ENCODE measurements around the gene TRIM63.

TRIM63 gene

DNA sequence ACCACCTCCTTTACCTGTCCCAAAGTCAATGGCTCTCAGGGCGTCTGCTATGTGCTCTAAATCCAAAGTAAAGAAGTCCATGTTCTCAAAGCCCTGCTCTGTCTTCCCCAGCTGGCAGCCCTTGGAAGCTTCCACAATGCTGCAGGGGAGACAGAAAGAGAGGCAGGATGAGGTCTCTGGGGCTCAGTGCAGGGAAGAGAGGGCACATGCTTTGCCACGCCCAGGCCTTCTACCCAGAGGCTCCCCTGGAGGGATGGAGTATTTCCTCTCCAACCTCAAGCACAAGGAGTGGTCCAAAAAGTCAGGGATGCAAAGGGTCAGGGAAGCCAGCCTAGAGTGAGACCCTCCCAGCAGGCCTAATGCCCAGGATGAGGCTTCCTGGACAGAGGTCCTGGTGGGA is 10.2 kb downstream of the TRIM63 start:
- DNase-seq (ENCODE audit: low read depth, low spot score), result no peak

DNA sequence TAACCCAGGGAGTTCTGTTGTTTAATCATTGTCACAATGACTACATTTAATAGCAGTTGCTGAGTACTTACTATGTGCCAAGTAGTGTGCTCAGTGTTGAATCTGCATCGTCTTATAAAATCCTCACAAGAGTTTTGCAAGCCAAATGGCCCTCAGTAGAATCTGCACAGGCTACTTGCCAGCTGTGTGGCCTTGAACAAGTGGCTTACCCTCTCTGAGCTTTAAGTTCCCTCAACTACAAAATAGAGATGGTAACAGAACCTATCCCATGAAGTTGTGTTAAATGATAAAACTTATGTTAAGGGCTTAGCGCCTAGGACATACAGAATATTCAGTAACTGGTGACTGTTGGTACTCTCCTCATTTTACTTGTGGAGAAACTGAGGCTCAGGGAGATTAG is 12.4 kb downstream of the TRIM63 start:
- no peak for DNase-seq (ENCODE audit: low read depth, low spot score)

DNA sequence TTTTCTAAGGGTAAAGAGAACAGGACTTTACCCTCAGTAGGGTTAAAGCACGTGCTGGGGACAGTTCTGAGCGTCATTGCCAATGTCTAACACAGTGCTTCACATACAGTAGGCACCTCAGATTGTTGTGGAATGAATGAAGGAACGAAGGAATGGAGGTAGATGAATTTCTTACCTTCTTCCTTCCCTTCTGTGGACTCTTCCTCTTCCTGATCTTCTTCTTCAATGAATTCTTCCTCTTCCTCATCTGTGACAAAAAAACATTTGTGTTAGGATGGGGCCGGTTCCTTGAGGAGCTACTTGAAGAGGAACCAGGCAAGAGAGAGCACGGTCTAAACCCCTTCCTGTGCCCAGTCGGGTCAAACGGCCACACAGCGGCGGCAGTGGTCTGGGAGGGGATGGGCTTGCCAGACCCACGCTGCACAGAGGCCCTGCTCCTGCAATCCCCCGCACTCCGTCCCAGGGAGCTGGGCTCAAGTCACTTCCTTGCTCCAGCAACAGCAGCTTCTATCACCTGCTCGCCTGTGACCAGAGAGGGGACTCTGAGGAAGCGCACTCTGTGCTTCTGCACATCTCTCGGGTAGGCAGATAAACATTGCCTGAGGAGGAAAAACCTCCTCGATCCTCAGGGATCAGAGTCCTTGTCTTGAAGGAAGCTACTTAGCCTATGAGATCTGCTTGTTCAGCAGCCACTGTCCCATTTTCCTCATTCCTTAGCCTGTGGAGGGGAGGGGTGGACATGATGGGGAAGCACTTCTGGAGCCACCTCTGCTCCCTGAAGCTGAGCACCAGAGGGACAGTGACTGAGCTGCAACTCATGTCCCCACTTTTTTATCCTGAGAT is 13.5 kb downstream of the TRIM63 start:
- DNase-seq (ENCODE audit: low read depth, low spot score), result no peak

DNA sequence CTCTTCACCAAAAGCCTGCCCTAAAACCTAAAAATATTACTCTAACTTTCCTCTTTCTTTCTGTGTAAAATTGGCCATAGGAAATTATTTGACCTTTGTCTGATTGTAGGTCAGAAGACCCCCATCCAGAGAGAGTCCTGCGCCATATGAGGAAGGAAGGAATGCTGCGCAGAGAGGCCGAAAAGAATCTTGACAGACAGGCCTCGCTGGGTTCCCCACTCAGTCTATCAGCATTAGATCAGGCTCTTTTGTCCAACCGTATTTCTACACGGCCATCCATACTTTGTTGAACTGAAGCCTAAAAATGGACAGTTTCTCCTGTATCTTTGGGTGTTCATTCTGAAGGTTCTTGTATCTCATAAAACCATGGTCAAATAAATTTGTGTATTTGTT is 17.2 kb downstream of the TRIM63 start:
- no peak for DNase-seq (ENCODE audit: low read depth, low spot score)

DNA sequence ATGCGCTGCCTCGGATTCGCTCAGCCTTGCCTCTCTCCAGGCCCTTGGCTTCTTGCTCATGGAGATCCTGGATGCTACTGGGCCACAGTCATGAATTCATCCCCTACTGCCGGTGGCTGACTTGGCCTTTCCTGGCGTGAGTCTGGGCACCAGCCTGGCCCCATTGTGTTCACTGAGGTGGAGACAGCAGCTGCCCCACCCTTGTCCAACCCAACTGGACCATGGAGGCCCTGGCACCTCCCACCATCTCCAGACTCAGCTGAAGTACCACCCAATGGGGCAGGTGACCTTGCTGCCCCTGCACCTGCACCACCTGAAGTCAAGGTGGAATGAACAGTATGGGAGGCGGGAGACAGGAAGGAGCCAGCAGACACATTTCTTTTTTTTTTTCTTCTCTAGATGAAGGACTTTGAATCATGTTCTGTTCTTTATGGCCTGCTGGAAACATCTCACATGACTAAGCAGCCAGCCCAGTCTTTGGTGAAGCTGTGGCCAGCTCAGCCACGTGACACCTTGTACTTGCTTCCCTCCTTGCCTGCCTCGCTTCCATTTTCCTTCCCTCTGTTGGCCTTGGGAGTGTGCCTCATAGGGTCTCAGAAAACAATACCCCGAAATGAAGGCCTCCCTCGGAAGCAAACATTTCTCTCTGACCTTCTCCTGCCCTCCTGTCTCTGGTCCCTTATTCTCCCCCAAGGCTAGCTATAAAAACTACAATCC is 17.7 kb downstream of the TRIM63 start:
- no peak for DNase-seq (ENCODE audit: low read depth, low spot score)

DNA sequence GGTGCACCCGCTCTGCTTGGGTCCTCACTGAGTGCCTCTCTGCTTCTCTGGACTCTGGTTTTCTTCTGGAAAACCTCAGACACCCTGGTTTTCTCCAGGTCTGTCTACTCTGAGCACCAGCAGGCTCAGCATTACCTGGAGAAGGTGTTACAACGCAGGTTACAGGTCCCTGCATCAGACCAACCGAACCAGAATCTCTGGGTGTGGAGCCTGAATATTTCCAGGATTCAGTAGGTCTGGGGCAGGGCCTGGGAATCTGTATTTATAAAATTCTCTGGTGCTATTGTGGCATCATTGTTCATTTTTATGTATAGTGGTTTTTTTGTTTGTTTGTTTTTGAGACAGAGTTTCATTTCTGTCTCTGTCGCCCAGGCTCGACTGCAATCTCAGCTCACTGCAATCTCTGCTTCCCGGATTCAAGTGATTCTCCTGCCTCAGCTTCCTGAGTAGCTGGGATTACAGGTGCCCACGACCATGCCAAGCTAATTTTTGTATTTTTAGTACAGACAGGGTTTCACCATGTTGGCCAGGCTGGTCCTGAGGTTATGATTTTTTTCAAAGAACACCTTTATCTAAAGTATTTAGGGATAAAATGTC is 20.1 kb downstream of the TRIM63 start:
- no peak for DNase-seq (ENCODE audit: low read depth, low spot score)

DNA sequence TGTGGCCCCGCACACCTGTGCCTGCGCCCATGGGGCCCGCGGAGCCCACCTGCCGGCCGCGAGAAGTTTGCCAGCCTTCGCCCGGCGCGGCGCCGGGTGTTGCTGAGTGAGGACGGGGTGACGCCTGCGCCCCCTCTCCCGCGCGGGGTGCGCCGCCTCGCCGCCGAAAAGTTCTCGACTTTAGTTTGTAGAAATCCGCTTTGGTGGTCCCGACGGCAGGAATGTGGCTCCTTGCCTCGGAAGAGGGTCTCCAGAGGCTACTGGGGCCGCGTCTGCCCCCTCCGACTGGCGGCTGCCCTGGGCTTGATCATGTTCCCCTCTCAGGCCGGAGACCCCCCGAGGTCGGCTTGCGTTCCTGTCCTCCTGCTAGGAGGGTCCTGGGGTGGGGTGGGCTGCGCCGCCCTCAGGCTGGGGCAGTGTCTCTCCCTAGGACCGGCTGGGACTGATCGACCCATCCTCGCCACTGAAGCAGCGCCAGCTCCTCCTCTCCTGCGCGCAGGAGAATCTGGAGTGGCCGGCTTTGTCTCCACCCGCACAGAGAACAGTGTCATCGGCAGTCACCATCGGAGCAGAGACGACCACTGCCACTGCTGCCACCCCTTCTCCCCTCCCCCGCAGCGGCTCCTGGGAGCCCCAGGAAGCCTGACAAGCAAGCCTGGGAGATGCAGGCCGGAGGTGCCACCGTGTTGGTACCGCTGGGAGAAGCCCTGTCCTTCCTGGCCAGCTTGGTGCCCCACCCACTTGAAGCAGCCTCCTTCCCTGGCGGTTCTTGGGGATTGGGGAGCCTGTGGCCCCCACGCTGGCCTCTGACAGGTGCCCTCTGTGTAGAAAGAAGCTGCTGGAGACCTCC is 21.0 kb downstream of the TRIM63 start:
- no peak for DNase-seq (ENCODE audit: low read depth, low spot score)

DNA sequence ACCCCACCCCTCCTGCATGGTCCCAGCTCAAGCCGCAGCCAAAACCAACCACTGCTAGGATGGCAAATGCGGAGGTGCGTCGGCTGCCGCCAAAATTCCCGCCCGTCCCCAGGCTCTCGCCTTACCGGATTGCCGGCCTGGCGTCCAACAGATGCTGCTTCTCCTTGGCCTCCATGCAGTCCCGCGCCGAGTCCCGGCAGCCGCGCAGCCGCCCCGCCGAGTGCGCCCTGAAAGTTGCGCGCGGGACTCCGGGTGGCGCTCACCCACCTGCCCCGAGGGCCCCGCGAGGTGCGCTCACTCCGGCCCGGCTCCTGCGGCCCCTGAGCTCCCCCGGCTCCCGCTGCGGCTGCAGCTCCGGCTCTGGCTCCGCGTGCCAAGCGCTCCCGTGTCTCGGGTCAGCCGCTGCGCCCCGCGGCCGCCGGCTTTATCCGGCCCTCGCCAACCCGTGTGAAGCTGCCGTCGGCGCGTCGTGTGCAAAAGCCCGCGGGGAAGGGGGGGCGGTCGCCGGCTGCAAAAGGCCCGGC is 21.6 kb downstream of the TRIM63 start, which contains the start of gene SLC30A2:
SLC30A2 (minus strand) TSS at position 397 of the 524 bp plus-strand sequence; CDS start at position 175, 222 bp downstream.
- no peak for DNase-seq (ENCODE audit: low read depth, low spot score)

DNA sequence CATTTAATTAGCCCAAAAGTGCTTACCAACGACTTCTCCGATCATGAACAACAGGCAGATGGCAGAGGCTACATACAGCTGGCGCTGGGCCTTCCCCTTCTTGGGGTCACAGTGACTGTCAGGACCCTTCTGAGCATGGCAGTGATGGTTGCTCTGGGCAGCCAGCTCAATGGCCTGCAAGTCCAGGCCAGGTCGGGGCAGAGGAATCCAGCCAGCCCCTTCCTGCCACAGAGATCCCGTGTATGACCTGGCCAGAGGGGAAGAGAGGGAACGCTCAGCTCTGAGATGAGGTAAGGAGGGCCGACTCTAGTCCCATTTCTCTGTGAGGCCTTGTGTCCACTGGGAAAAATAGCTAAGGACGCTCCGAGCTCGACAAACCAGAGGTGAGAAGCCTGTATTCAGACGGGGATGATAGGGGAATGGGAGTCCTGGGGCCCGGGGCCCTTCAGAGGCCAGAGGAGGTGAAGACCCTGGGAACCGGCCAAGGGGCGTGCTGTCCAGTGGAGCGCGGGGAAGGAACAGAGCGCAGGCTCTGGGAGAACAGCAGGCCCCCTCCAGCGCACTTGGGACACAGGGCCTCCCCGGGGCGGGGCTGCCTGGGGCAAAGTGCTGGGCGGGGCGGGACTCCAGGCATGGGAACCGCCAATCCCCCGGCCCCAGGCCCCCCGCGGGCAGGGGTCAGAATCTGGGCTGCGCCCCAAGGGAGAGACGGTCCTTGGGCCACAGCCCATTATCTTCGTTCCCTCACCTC is 22.3 kb downstream of the TRIM63 start:
- DNase-seq (ENCODE audit: low read depth, low spot score), result no peak

DNA sequence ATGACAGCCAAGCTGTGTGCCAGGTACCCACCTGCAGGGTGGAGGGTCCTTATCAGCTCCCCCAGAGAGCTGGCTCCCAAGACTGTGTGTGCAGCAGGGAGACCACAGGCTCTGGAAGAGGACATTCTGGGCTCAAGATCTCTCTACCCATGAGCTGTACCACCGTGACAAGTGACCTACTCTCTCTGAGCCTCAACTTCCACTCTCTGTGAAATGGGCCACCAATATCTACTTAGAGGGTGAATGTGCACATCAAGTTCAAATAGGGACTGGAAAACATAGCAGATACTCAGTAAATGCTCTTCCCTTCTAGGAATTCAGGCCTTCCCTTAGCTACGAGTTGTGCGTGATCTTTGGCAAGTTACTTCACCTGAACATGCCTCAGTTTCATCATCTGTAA is 23.0 kb downstream of the TRIM63 start:
- no peak for DNase-seq (ENCODE audit: low read depth, low spot score)

DNA sequence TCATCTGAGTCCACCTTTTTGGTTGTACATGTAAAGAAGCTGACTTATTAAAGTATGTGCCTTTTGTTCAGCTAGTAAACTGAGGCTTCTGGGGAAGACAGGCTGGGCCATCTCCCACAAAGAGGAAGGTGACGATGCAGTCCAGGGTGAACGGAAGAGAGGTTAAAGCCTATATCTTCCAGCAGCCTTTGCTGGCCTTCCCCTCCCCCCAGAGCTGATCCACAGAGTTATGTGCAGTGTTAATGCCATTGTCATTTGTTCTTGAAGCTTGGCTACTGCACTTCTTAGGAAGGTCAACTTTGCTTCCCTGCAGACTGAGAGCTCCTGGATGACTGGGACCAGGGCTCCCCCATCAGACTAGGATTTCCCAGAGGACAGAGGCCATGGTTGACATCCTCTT is 23.7 kb downstream of the TRIM63 start:
- no peak for DNase-seq (ENCODE audit: low read depth, low spot score)

DNA sequence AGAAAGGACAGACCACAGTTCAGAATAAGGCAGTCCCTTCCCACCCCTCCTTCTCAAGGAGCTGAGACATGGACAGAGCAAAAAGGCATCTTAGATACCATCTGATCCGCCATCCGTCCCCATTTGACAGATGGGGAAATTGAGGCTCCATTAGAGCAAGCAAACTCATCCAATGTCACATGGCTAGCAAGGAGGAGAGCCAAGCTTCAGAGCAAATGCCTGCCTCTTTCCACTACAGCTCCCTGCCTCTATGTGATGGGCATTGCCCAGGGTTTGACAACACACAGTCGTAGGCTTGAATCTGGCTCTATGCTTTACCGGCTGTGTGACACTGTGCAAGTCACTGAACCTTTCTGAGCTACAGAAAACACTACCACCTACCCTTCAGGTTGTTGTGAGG is 25.5 kb downstream of the TRIM63 start:
- DNase-seq (ENCODE audit: low read depth, low spot score), result no peak

DNA sequence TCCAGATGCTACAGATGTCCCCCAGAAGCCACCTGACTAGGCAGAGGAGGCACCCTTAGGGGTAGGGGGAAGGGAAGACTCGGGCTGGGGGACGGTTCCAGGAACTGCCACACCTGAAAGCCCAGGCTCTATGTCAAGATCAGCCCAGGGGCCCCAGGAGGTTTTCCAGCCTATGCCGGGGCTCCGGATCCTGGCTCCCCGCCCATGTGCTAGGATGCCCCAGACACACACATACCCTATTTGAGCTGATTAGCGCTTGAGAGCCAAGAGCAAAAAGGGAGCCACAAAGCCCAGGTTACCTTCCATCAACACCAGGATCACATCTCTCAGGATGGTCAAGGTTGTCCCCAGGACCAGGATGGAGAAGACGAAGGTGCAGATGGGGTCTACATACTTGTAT is 26.0 kb downstream of the TRIM63 start:
- no peak for DNase-seq (ENCODE audit: low read depth, low spot score)

DNA sequence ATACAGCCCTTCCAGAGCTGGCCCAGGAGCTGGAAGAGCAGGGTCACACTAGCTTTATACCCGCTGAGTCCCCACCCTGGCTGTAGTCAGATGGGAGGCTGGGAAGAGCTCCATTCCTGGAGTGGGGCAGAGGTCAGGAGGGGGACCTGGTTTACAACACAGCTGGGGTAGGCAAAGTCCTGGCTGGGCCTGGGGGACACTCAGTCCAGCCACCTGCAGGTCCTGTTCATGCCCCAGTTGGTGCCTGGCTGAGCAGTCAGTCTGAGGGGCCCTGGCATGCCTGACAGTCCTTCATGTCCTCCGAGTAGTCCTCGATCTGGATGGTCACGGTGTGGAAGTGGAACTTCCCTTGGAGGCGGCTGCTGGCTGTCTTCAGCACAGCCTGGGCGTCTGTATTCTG is 28.5 kb downstream of the TRIM63 start:
- no peak for DNase-seq (ENCODE audit: low read depth, low spot score)

DNA sequence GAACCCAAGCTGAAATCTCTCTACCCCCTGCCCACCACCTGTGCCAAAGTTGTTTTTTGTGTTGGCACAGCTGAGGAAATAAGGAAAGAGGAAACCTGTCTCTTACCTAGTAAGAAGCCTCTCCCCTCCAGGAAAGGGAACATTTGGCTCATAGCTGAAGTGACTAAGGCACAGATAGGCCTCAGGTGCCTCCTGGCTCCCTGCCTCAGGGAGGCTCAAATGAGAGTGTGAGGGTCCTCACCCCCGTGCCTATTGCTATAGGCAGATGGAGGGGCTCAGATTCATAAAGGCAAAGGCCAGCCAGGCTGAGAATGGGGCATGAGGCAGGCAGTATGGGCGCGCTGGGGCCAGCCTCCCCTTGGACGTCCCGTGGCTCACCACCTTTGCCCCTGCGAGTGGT is 29.0 kb downstream of the TRIM63 start:
- no peak for DNase-seq (ENCODE audit: low read depth, low spot score)

DNA sequence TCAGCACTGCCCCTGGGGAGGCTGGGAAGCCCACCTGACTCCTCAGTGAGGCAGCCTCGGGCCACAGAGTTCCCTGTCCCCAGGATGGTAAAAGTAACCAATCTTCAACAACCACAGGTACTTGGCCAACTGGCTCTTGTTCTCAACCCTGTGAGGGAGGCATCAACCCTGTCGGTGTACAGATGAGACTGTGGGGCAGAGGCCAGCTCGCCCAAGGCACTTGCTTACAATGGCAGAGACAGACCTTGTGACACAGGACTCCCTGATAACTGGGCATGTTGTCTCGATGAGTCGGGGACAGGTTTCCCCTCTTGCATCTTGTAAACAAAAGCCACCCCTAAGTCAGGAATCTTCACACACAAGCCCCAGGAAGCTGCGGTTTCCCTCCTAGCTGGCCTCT is 29.5 kb downstream of the TRIM63 start:
- DNase-seq (ENCODE audit: low read depth, low spot score), result no peak

DNA sequence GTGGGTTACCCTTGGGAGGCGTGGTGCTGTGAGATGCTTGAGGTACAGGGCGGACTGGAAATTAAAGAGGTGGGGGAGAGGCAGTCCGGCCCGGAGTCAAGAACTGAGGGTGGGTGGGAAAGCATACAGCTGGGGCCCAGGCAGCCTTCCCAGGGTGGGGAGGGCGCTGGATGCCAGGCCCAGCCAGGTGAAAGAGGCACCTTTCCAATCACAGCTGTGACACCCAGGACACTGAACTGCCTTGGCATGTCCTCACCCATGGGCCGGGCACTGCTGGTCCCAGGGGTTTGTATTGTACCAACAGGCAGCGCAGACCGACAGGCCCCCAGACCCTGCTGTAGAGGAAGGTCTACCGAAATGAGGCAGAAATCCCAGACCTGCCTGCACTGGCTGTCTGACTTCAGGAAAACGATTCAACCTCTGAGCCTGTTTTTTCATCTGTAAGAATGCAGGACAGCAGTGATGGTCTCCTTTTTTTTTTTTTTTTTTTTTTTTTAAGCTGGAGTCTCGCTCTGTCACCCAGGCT is 30.6 kb downstream of the TRIM63 start:
- DNase-seq (ENCODE audit: low read depth, low spot score), result no peak

DNA sequence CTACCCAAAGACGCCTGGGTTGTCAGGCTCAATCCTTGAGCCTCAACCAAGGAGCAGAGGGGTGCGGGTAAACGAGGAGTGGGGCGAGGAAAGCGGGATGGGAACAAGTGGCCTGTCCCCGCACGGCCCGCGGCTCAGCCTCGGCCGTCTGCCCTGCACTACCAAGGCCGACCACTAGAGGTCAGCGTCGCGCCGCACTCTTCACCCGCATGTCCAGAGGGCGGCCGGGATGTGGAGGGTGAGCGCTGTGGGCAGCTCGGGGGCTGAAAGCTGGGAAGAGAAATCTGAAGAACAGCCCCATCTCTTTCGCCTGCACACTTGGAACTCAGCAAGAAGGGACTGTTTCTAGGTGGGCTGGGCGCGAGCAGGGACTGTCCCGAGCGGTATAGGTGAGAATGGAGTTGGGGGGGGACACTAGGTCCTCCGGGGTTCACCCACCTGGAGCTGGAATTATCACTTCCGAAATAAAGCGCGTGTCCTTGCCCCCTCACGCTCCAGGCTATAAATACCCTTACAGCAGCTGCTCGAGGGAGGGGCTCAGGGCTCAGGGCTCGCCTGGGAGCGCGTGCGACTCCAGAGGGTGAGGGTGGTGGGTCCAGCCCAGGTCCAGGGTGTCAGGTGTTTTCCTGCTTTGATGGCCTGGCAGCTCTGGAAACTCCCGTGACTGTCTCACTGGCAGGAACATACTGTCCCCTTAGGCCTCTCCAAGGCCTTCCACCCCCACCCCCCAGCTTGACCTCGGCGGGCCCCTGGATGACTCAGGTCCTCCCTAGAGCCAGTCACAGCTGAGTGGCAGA is 31.3 kb downstream of the TRIM63 start:
- DNase-seq (ENCODE audit: low read depth, low spot score), result no peak

DNA sequence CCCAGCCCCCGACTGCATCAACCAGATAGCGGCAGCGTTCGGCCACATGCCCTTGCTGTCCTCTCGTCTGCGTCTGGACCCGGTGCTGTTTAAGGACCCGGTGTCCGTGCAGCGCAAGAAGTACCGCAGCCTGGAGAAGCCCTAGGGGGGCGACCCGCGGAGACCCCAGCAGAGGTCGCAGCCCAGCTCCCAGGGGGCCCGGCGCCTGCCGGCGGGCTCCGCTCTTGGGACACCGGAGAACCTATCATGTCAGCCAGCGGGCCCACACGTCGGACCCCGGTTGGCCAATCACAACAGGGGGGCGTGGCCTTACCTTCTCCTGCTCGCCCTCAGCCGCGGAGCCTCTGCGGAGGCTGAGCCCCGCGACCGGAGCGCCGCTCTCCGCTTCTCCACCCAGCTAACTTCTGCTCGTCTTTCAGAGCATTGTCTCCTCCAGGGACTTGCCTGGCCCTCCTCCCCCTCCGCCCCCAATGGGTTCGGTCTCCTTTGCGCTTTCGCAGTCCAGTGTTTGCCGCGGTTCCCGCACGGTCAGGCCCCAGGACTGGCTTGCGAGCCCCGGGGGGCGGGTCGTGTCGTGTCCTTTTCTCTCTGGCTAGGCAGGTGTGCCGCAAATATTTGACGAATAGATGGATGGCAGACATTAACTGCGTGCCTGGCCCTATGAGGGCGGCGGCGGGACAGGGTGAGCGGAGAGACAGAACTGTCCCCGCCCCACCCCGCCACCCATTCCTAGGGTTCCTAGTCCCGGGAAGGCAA is 32.0 kb downstream of the TRIM63 start:
- DNase-seq (ENCODE audit: low read depth, low spot score), result peak; percentile 63

Measured in brain pericyte (primary cell).